NK-92 (cell line): Measurements from ENCODE around the gene RNMT.
A peak's percentile ranks its signal among the peaks of the same experiment; 100 is the strongest.
"Not testable (repeated sequence)": the region's sequence is repeated elsewhere in the genome, so short reads cannot be mapped to it uniquely, and the experiment has no call there.

Experiments
- DNase-seq: peaks from one replicate; lab custom pipeline; 2025; ENCODE audit not compliant: unreplicated experiment; lab: John Stamatoyannopoulos, UW

RNMT gene

GRCh38 chr18:13726232-13726971 is at the start of gene RNMT, which contains the start of gene FAM210A:
RNMT (plus strand) TSS chr18:13726673; CDS start chr18:13731518, 4,845 bp downstream.
FAM210A (minus strand) TSS chr18:13726558; CDS start chr18:13682077, 44,481 bp downstream.
- DNase-seq, result peak; percentile 68

GRCh38 chr18:13677350-13677749 is 49.1 kb upstream of the RNMT start:
- not testable (repeated sequence) for DNase-seq

- no peak for DNase-seq
Measured at GRCh38 chr18:13680612-13681011, 45.9 kb upstream of the RNMT start.

- DNase-seq, result no peak
Measured at GRCh38 chr18:13681701-13682100, 44.8 kb upstream of the RNMT start.

- DNase-seq, result no peak
Measured at GRCh38 chr18:13684546-13684945, 41.9 kb upstream of the RNMT start.

- DNase-seq, result no peak
Measured at GRCh38 chr18:13688191-13689136, 38.0 kb upstream of the RNMT start.

- not testable (repeated sequence) for DNase-seq
Measured at GRCh38 chr18:13690060-13690459, 36.4 kb upstream of the RNMT start.

- DNase-seq, result not testable (repeated sequence)
Measured at GRCh38 chr18:13695337-13695736, 31.1 kb upstream of the RNMT start.

GRCh38 chr18:13696961-13697360 is 29.5 kb upstream of the RNMT start:
- no peak for DNase-seq

- no peak for DNase-seq
Measured at GRCh38 chr18:13700153-13700552, 26.3 kb upstream of the RNMT start.

GRCh38 chr18:13703899-13704298 is 22.6 kb upstream of the RNMT start:
- no peak for DNase-seq

- DNase-seq, result no peak
Measured at GRCh38 chr18:13710414-13710831, 16.1 kb upstream of the RNMT start.

- DNase-seq, result no peak
Measured at GRCh38 chr18:13712400-13713131, 13.9 kb upstream of the RNMT start.

- DNase-seq, result no peak
Measured at GRCh38 chr18:13713455-13714055, 12.9 kb upstream of the RNMT start.

GRCh38 chr18:13715330-13715729 is 11.1 kb upstream of the RNMT start:
- DNase-seq, result no peak

GRCh38 chr18:13716916-13717315 is 9.6 kb upstream of the RNMT start:
- no peak for DNase-seq

- no peak for DNase-seq
Measured at GRCh38 chr18:13720123-13720522, 6.3 kb upstream of the RNMT start.

GRCh38 chr18:13720847-13721246 is 5.6 kb upstream of the RNMT start:
- DNase-seq, result no peak

- DNase-seq, result no peak
Measured at GRCh38 chr18:13725566-13726231, 774 bp upstream of the RNMT start.

GRCh38 chr18:13726972-13727331 is 479 bp downstream of the RNMT start:
- DNase-seq, result no peak
